PFSK-1 (cell line): ENCODE results near the gene TRHDE.

Experiments
- FOXP2 ChIP-seq: optimal IDR thresholded peaks from 2 replicates; pipeline ENCODE3; 2011; ENCODE audit warnings: borderline replicate concordance, control low read depth, inconsistent platforms; ENCODE audit not compliant: insufficient read depth; ENCODE audit errors: extremely low read length, extremely low read depth
- POLR2AphosphoS5 ChIP-seq: IDR thresholded peaks from 2 replicates; pipeline ENCODE4 v1.6.1; 2012; ENCODE audit warnings: low read depth, mild to moderate bottlenecking, control low read depth, low read length, moderate library complexity
- REST ChIP-seq, 2 experiments: IDR thresholded peaks; 2 replicates each; pipeline versions ENCODE4 v1.6.1 to v1.8.0; 2011 to 2012; ENCODE audit warnings: low read depth in 2 of 2, low read length in 2 of 2, control low read depth in 1 of 2, inconsistent platforms in 1 of 2, mild to moderate bottlenecking in 1 of 2, moderate library complexity in 1 of 2; ENCODE audit not compliant: insufficient read depth in 1 of 2
- SIN3A ChIP-seq: IDR thresholded peaks from 2 replicates; pipeline ENCODE4 v1.6.1; 2012; ENCODE audit warnings: mild to moderate bottlenecking, low read length, moderate library complexity, borderline replicate concordance; ENCODE audit not compliant: insufficient read depth
- TAF1 ChIP-seq: IDR thresholded peaks from 2 replicates; pipeline ENCODE4 v1.6.1; 2012; ENCODE audit warnings: low read length, control low read depth, borderline replicate concordance; ENCODE audit not compliant: insufficient read depth

TRHDE gene

DNA sequence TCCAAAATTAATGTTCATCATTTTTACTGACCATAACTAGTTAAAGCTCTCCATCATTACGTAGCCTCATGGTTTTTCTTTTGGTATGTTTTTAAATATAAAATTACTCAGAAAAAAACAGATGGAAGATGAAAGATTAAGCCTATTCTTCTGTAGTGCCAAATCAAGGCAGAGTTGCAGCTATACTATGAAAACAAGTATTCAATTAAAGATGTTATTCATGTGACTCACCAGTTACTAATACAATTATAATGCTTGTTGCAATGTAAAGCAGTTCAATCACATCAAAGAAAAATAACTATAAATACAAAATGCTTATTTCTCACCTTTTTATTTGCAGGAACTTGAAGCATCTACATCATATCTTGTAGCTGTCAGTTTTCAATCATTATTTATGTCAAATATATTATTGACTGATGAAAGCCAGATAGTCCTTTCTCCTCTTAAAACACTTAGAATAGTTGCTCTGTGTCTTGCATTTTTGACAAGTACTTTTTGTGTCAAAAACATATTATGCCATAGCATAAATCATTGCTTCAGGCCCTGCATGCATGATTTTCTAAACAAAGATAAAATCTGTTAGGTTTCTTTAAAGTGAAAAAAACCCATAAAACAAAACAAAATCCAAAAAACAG lies 36.0 kb upstream of the TRHDE start:
- TF ChIP-seq REST (IDR thresholded peaks at IDR 0.05; ENCODE audit: insufficient read depth in 1 of 2, low read depth in 2 of 2, low read length in 2 of 2) (no peak), FOXP2 (no peak), SIN3A (no peak), TAF1 (no peak), POLR2AphosphoS5 (no peak)

DNA sequence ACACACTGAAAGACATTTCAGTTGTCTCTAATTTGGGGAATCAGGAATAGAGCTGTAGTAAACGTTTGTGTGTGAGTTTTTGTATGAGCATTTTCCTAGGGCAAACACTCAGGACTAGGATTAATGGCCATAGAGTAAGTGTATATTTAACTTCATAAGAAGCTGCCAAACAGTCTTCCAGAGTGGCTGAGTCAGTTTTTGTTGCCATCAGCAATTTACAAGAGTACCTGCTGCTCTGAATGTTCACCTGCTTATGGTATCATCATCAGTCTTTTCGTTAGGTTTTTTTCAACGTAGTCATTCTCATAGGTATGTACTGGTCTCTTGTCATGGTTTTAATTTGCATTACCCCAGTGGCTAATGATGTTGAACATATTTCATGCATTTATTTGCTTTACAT lies 30.6 kb upstream of the TRHDE start:
- no peak for TF ChIP-seq REST (IDR thresholded peaks at IDR 0.05; ENCODE audit: insufficient read depth in 1 of 2, low read depth in 2 of 2, low read length in 2 of 2)
- no peak for TF ChIP-seq SIN3A
- TF ChIP-seq TAF1: no peak

DNA sequence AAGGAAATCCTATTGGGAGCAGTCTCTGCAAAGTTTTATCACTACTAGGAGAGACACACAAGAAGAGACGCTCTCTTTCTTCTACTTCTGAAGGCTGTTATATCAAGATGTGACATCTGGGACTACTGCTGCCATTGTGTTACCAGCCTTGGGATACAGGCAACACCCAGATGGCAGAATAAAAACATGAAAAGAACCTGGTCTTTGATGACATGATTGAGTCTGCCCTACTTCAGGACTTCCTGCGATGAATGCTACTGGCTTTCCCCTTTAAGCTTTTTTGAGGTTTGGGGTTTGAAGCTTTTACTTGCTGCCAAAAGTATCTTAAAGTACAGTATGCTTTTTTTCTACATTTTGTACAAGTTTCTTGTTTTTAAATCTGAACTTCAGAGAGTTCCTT lies 29.2 kb upstream of the TRHDE start:
- TF ChIP-seq POLR2AphosphoS5 (no peak), TAF1 (no peak), FOXP2 (no peak), SIN3A (no peak), REST (IDR thresholded peaks at IDR 0.05; ENCODE audit: insufficient read depth in 1 of 2, low read depth in 2 of 2, low read length in 2 of 2) (no peak)

DNA sequence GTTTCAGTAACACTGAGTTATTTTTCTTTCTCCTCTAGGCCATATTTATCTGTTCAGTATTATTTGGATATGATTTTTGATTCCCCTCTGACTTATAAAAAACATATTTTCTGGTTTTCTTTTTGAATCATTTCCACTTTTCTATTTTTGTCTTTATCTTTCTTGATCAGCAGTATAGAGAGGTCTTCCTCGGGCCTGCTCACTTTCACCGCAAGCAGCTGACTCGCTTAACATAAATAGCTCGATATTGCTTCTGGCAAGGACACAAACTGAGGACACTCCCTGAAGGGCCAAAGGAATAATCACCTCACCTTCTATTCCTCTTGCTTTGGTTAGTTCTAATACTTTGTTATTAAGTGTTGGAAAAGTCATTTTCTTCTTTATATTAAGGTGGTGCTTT lies 25.8 kb upstream of the TRHDE start:
- TF ChIP-seq FOXP2: no peak

- TF ChIP-seq REST (IDR thresholded peaks at IDR 0.05; ENCODE audit: insufficient read depth in 1 of 2, low read depth in 2 of 2, low read length in 2 of 2) (no peak), TAF1 (no peak), SIN3A (no peak), FOXP2 (no peak), POLR2AphosphoS5 (no peak)
Measured at GRCh38 chr12:72250346-72250745, 21.8 kb upstream of the TRHDE start.
